Activated CD4-positive, alpha-beta memory T cell treated with anti-CD3 and anti-CD28 coated beads, Interleukin-2, amount 10 ng/mL, durations not matched to agents 7 days and 5 days (primary cell): ENCODE results near the gene HTR1D. TPM values are rescaled to one million over a fixed set of nuclear protein-coding genes. Genes with fewer than 3 reads are reported as not detected.
A peak's percentile ranks its signal among the peaks of the same experiment; 100 is the strongest.
"Not testable (repeated sequence)": the region's sequence is repeated elsewhere in the genome, so short reads cannot be mapped to it uniquely, and the experiment has no call there.

Experiments used
- CTCF ChIA-PET: fragments of 350-600 bp; sonication (Branson Sonifier 250); formaldehyde crosslinking; loops from one replicate; lab custom pipeline; 2021; ENCODE audit warnings: antibody characterized with exemption, inconsistent platforms; lab: Charles Lee
- POLR2A ChIA-PET: fragments of 350-600 bp; sonication (Branson Sonifier 250); formaldehyde crosslinking; loops from one replicate; lab custom pipeline; 2021; ENCODE audit warnings: antibody characterized with exemption; lab: Charles Lee
- DNase-seq: peaks from one replicate; pipeline ENCODE4 v3.0.0-alpha.2; 2020
- H3K27ac Mint-ChIP-seq: one replicate; pipeline ENCODE4 v1.8.0; 2021; ENCODE audit warnings: mild to moderate bottlenecking, mixed read lengths
- H3K27me3 Mint-ChIP-seq: one replicate; pipeline ENCODE4 v1.8.0; 2021; ENCODE audit warnings: mixed read lengths
- H3K36me3 Mint-ChIP-seq: one replicate; pipeline ENCODE4 v1.8.0; 2021; ENCODE audit warnings: low read depth, mixed read lengths
- H3K4me1 Mint-ChIP-seq: one replicate; pipeline ENCODE4 v1.8.0; 2021; ENCODE audit warnings: mixed read lengths
- H3K4me3 Mint-ChIP-seq: one replicate; pipeline ENCODE4 v1.8.0; 2021; ENCODE audit warnings: mild to moderate bottlenecking, mixed read lengths
- H3K9me3 Mint-ChIP-seq: one replicate; pipeline ENCODE4 v1.8.0; 2021; ENCODE audit warnings: mixed read lengths
- total RNA-seq, 2 experiments: library from RNA; stranded (reverse); gene quantifications; one replicate each; pipeline ENCODE4 v1.2.3, GENCODE V29; 2021

HTR1D gene
- total RNA-seq, 2 experiments from 2014 or later = not detected

GRCh38 chr1:23238565-23238964, 21.3 kb upstream of the HTR1D start:
- ChIA-PET CTCF (no interaction called here), POLR2A (no interaction called here)
- Mint-ChIP-seq H3K4me1 (no peaks in the 10 kb centered on the region), H3K27ac (no peak overlapping the region), H3K36me3 (no peaks in the 10 kb centered on the region), H3K4me3 (no peak overlapping the region), H3K9me3 (no peaks in the 10 kb centered on the region), H3K27me3 (no peaks in the 10 kb centered on the region)
- DNase-seq = no peak

- ChIA-PET CTCF (no interaction called here), POLR2A (no interaction called here)
- H3K36me3 Mint-ChIP-seq = no peaks in the 10 kb centered on the region
Measured at GRCh38 chr1:23237508-23237907, 20.2 kb upstream of the HTR1D start.

GRCh38 chr1:23227806-23228205, 10.5 kb upstream of the HTR1D start:
- no peaks in the 10 kb centered on the region for H3K36me3 Mint-ChIP-seq
- H3K4me1 Mint-ChIP-seq = no peaks in the 10 kb centered on the region
- ChIA-PET POLR2A (no interaction called here), CTCF (no interaction called here)
- no peak for DNase-seq
- peaks cover 14% of the 10 kb centered on the region for H3K27me3 Mint-ChIP-seq
- no peak overlapping the region for H3K27ac Mint-ChIP-seq
- H3K9me3 Mint-ChIP-seq = no peaks in the 10 kb centered on the region
- H3K4me3 Mint-ChIP-seq = no peak overlapping the region

More at GRCh38 chr1:23237508-23237907, 20.2 kb upstream of the HTR1D start:
- H3K9me3 Mint-ChIP-seq = no peaks in the 10 kb centered on the region
- peaks cover 2% of the 10 kb centered on the region for H3K27me3 Mint-ChIP-seq
- H3K27ac Mint-ChIP-seq = no peak overlapping the region
- no peak for DNase-seq
- no peak overlapping the region for H3K4me3 Mint-ChIP-seq
- H3K4me1 Mint-ChIP-seq = no peaks in the 10 kb centered on the region

- ChIA-PET POLR2A (no interaction called here), CTCF (no interaction called here)
- peaks cover 27% of the 10 kb centered on the region for H3K27me3 Mint-ChIP-seq
Measured at GRCh38 chr1:23224739-23225648, 7.7 kb upstream of the HTR1D start.

GRCh38 chr1:23223963-23224362, 6.7 kb upstream of the HTR1D start:
- H3K36me3 Mint-ChIP-seq, H3K9me3 Mint-ChIP-seq, H3K4me1 Mint-ChIP-seq, POLR2A ChIA-PET, CTCF ChIA-PET, H3K4me3 Mint-ChIP-seq, DNase-seq, H3K27ac Mint-ChIP-seq: not testable (repeated sequence)
- peaks cover 35% of the 10 kb centered on the region for H3K27me3 Mint-ChIP-seq

More at GRCh38 chr1:23224739-23225648, 7.7 kb upstream of the HTR1D start:
- DNase-seq = no peak
- H3K4me3 Mint-ChIP-seq = no peak overlapping the region
- no peaks in the 10 kb centered on the region for H3K36me3 Mint-ChIP-seq
- no peaks in the 10 kb centered on the region for H3K4me1 Mint-ChIP-seq
- no peaks in the 10 kb centered on the region for H3K9me3 Mint-ChIP-seq
- H3K27ac Mint-ChIP-seq = no peak overlapping the region

GRCh38 chr1:23223490-23223951, 6.2 kb upstream of the HTR1D start:
- H3K27me3 Mint-ChIP-seq = peaks cover 39% of the 10 kb centered on the region

GRCh38 chr1:23222742-23223141, 5.4 kb upstream of the HTR1D start:
- H3K9me3 Mint-ChIP-seq = no peaks in the 10 kb centered on the region
- POLR2A ChIA-PET = no interaction called here
- peaks cover 2% of the 10 kb centered on the region for H3K4me1 Mint-ChIP-seq
- no peak for DNase-seq
- H3K27me3 Mint-ChIP-seq = peaks cover 43% of the 10 kb centered on the region
- CTCF ChIA-PET = no interaction called here
- no peaks in the 10 kb centered on the region for H3K36me3 Mint-ChIP-seq
- no peak overlapping the region for H3K27ac Mint-ChIP-seq
- H3K4me3 Mint-ChIP-seq = no peak overlapping the region

More at GRCh38 chr1:23223490-23223951, 6.2 kb upstream of the HTR1D start:
- H3K9me3 Mint-ChIP-seq, H3K4me1 Mint-ChIP-seq, DNase-seq, H3K4me3 Mint-ChIP-seq, H3K27ac Mint-ChIP-seq, H3K36me3 Mint-ChIP-seq, POLR2A ChIA-PET, CTCF ChIA-PET: not testable (repeated sequence)

GRCh38 chr1:23222331-23222730, 5.0 kb upstream of the HTR1D start:
- Mint-ChIP-seq H3K27ac (no peak overlapping the region), H3K9me3 (no peaks in the 10 kb centered on the region), H3K4me3 (no peak overlapping the region), H3K4me1 (peaks cover 3% of the 10 kb centered on the region), H3K36me3 (no peaks in the 10 kb centered on the region), H3K27me3 (peaks cover 45% of the 10 kb centered on the region)
- DNase-seq = no peak
- POLR2A ChIA-PET = no interaction called here
- CTCF ChIA-PET = no interaction called here

GRCh38 chr1:23221107-23221506, 3.8 kb upstream of the HTR1D start:
- Mint-ChIP-seq H3K4me3 (no peak overlapping the region), H3K27me3 (peaks cover 50% of the 10 kb centered on the region), H3K36me3 (no peaks in the 10 kb centered on the region), H3K27ac (no peak overlapping the region), H3K4me1 (peaks cover 3% of the 10 kb centered on the region), H3K9me3 (no peaks in the 10 kb centered on the region)
- ChIA-PET CTCF (interaction anchor here (0.5 to 1.1 kb wide), 2 partner anchors 9 to 22 kb away, joined by 3 to 5 read pairs; no protein-coding TSS in a partner anchor), POLR2A (no interaction called here)
- DNase-seq = no peak

- Mint-ChIP-seq H3K27ac (no peak overlapping the region), H3K36me3 (no peaks in the 10 kb centered on the region), H3K9me3 (no peaks in the 10 kb centered on the region), H3K4me1 (peaks cover 11% of the 10 kb centered on the region), H3K4me3 (no peak overlapping the region), H3K27me3 (peaks cover 59% of the 10 kb centered on the region)
- POLR2A ChIA-PET = interaction anchor here (1.0 kb wide), 1 partner anchor 113 kb away, joined by 3 read pairs; no protein-coding TSS in a partner anchor
- peak; percentile 18 for DNase-seq
- CTCF ChIA-PET = interaction anchor here (0.7 to 1.6 kb wide), 3 partner anchors 28 to 715 kb away, joined by 3 to 4 read pairs (median 3); no protein-coding TSS in a partner anchor
Measured at GRCh38 chr1:23216771-23217420, 406 bp downstream of the HTR1D start.

GRCh38 chr1:23215751-23216449, 1.4 kb downstream of the HTR1D start:
- no peaks in the 10 kb centered on the region for H3K9me3 Mint-ChIP-seq
- POLR2A ChIA-PET = no interaction called here
- no peak for DNase-seq

GRCh38 chr1:23215291-23215690, 2.0 kb downstream of the HTR1D start:
- ChIA-PET CTCF (no interaction called here), POLR2A (no interaction called here)
- no peaks in the 10 kb centered on the region for H3K9me3 Mint-ChIP-seq
- no peak for DNase-seq
- H3K4me1 Mint-ChIP-seq = peaks cover 11% of the 10 kb centered on the region
- H3K36me3 Mint-ChIP-seq = no peaks in the 10 kb centered on the region
- peaks cover 61% of the 10 kb centered on the region for H3K27me3 Mint-ChIP-seq
- H3K4me3 Mint-ChIP-seq = no peak overlapping the region
- H3K27ac Mint-ChIP-seq = no peak overlapping the region

More at GRCh38 chr1:23215751-23216449, 1.4 kb downstream of the HTR1D start:
- Mint-ChIP-seq H3K27me3 (peaks cover 62% of the 10 kb centered on the region), H3K4me3 (no peak overlapping the region), H3K36me3 (no peaks in the 10 kb centered on the region), H3K4me1 (peaks cover 11% of the 10 kb centered on the region), H3K27ac (no peak overlapping the region)
- CTCF ChIA-PET = interaction anchor here (1.6 kb wide), 1 partner anchor 29 kb away, joined by 4 read pairs; no protein-coding TSS in a partner anchor

- Mint-ChIP-seq H3K27ac (no peak overlapping the region), H3K4me1 (peaks cover 12% of the 10 kb centered on the region), H3K27me3 (peaks cover 57% of the 10 kb centered on the region), H3K4me3 (no peak overlapping the region), H3K36me3 (no peaks in the 10 kb centered on the region), H3K9me3 (no peaks in the 10 kb centered on the region)
- ChIA-PET CTCF (no interaction called here), POLR2A (no interaction called here)
- DNase-seq = no peak
Measured at GRCh38 chr1:23214640-23215039, 2.7 kb downstream of the HTR1D start.
